ENCODE results near the gene STON2.

The STON2 gene

GRCh38 chr14:81427348-81428058, 27.4 kb upstream of the STON2 start:
- ChIA-PET CTCF (interaction anchor here (1.8 kb wide), 1 partner anchor 26 kb away, joined by 4 read pairs; no protein-coding TSS in a partner anchor), POLR2A (no interaction called here)
- DNase-seq (ENCODE audit: low read depth, low spot score), result no peak
- no peak for TF ChIP-seq CTCF (IDR thresholded peaks at IDR 0.05; ENCODE audit: insufficient read depth, low read length, missing control alignments)
- no peak overlapping the region for H3K4me3 ChIP-seq (ENCODE audit: low read depth, low read length)

- no peak for TF ChIP-seq CTCF (IDR thresholded peaks at IDR 0.05; ENCODE audit: insufficient read depth, low read length, missing control alignments)
- ChIA-PET POLR2A (no interaction called here), CTCF (no interaction called here)
- no peak overlapping the region for H3K4me3 ChIP-seq (ENCODE audit: low read depth, low read length)
- DNase-seq (ENCODE audit: low read depth, low spot score), result no peak
Measured at GRCh38 chr14:81423504-81423903, 23.4 kb upstream of the STON2 start.

GRCh38 chr14:81418057-81418790, 18.1 kb upstream of the STON2 start:
- DNase-seq (ENCODE audit: low read depth, low spot score), result no peak
- H3K4me3 ChIP-seq (ENCODE audit: low read depth, low read length), result no peak overlapping the region
- ChIA-PET POLR2A (no interaction called here), CTCF (no interaction called here)
- no peak for TF ChIP-seq CTCF (IDR thresholded peaks at IDR 0.05; ENCODE audit: insufficient read depth, low read length, missing control alignments)

GRCh38 chr14:81416981-81417380, 16.9 kb upstream of the STON2 start:
- POLR2A ChIA-PET, result no interaction called here
- CTCF ChIA-PET, result no interaction called here
- no peak for DNase-seq (ENCODE audit: low read depth, low spot score)
- no peak overlapping the region for H3K4me3 ChIP-seq (ENCODE audit: low read depth, low read length)
- TF ChIP-seq CTCF (IDR thresholded peaks at IDR 0.05; ENCODE audit: insufficient read depth, low read length, missing control alignments), result no peak

- POLR2A ChIA-PET, result no interaction called here
- no peak for DNase-seq (ENCODE audit: low read depth, low spot score)
- CTCF ChIA-PET, result no interaction called here
- no peak overlapping the region for H3K4me3 ChIP-seq (ENCODE audit: low read depth, low read length)
- TF ChIP-seq CTCF (IDR thresholded peaks at IDR 0.05; ENCODE audit: insufficient read depth, low read length, missing control alignments), result no peak
Measured at GRCh38 chr14:81416194-81416952, 16.2 kb upstream of the STON2 start.

GRCh38 chr14:81415781-81416180, 15.7 kb upstream of the STON2 start:
- no peak for DNase-seq (ENCODE audit: low read depth, low spot score)
- no peak for TF ChIP-seq CTCF (IDR thresholded peaks at IDR 0.05; ENCODE audit: insufficient read depth, low read length, missing control alignments)
- ChIA-PET POLR2A (no interaction called here), CTCF (no interaction called here)
- H3K4me3 ChIP-seq (ENCODE audit: low read depth, low read length), result no peak overlapping the region

All from AG04449 (cell line).